Lower leg skin (tissue), 3 donors: ENCODE measurements around the gene HARBI1.

Source experiments
- POLR2A ChIP-seq, 2 donors: fragments of 450-650 bp; IDR thresholded peaks; one replicate each; pipeline ENCODE4 v1.6.1; 2016 to 2017; ENCODE audit warnings: antibody characterized with exemption in 2 of 2, mild to moderate bottlenecking in 1 of 2, moderate library complexity in 1 of 2
- TF ChIP-seq, protein P1 (sequence below), 3 donors: fragments of 450-650 bp; IDR thresholded peaks; one replicate each; pipeline ENCODE4 v1.5.1; 2016; ENCODE audit warnings: antibody characterized with exemption in 3 of 3, mild to moderate bottlenecking in 3 of 3, moderate library complexity in 2 of 3

DNA sequence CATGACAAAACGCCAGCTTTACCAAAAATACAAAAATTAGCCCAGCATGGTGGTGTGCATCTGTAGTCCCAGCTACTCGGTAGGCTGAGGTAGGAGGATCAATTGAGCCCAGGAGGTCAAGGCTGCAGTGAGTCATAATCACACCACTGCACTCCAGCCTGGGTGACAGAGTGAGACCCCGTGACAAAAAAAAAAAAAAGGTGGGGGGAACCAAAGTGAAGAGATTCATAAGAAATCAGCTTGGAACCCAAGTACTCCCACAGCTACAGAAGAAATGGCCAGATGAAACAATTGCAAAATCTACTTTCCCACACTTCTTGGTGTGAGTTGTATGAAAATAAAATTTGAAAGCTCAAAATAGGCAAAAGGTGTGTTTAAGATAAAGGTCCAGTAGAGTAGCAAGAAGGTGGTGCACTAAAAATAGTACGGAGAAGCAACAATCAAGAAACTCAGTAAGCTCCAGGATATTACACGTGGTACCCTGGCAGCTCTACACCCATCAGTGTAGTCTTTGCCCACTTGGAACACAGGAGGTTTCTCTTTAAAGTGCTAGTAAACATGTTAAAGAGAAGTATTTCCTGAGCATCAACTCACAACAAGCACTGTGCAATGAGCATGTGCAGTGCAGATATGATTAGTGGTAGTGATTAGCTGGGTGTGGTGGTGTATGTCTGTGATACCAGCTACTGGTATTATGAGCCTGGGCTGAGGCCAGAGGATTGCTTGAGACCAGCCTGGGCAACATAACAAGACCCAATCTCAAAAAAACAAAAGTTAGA lies 5.3 kb downstream of the HARBI1 start:
- TF ChIP-seq, protein P1, sequence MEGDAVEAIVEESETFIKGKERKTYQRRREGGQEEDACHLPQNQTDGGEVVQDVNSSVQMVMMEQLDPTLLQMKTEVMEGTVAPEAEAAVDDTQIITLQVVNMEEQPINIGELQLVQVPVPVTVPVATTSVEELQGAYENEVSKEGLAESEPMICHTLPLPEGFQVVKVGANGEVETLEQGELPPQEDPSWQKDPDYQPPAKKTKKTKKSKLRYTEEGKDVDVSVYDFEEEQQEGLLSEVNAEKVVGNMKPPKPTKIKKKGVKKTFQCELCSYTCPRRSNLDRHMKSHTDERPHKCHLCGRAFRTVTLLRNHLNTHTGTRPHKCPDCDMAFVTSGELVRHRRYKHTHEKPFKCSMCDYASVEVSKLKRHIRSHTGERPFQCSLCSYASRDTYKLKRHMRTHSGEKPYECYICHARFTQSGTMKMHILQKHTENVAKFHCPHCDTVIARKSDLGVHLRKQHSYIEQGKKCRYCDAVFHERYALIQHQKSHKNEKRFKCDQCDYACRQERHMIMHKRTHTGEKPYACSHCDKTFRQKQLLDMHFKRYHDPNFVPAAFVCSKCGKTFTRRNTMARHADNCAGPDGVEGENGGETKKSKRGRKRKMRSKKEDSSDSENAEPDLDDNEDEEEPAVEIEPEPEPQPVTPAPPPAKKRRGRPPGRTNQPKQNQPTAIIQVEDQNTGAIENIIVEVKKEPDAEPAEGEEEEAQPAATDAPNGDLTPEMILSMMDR (IDR thresholded peaks at IDR 0.05): no peak
- no peak for TF ChIP-seq POLR2A (IDR thresholded peaks at IDR 0.05)
